HEK293 (cell line): Measurements from ENCODE around the gene ZBTB18.

Source experiments
- CTCF ChIA-PET: fragments of 350-600 bp; formaldehyde crosslinking; extraction: SDS; loops from one replicate; lab custom pipeline; 2021; ENCODE audit warnings: antibody characterized with exemption; lab: Yijun Ruan, JAX
- POLR2A ChIA-PET: fragments of 300-600 bp; formaldehyde crosslinking; extraction: SDS; loops from one replicate; lab custom pipeline; 2020; ENCODE audit warnings: antibody characterized with exemption, inconsistent platforms; lab: Yijun Ruan, JAX
- H3K27ac ChIP-seq: fragments of 200-500 bp; sonication (Bioruptor generic); 2 replicates; pipeline ENCODE4 v1.5.1; 2014; ENCODE audit warnings: low read depth, low read length, control low read depth, inconsistent platforms; ENCODE audit errors: extremely low read depth
- H3K36me3 ChIP-seq, 2 experiments: fragments of 200-500 bp in 1 of 2; sonication (Bioruptor generic) in 1 of 2; 1 replicate in 1 of 2; 2 replicates in 1 of 2; pipeline ENCODE4 v1.5.1; 2014 to 2017; ENCODE audit warnings: inconsistent platforms in 2 of 2, low read length in 2 of 2; ENCODE audit not compliant: control insufficient read depth in 2 of 2, insufficient read depth in 1 of 2
- H3K4me1 ChIP-seq: fragments of 200-500 bp; sonication (Bioruptor generic); 2 replicates; pipeline ENCODE4 v1.5.1; 2014; ENCODE audit warnings: mild to moderate bottlenecking, low read length, inconsistent platforms; ENCODE audit not compliant: control insufficient read depth, insufficient read depth
- H3K4me3 ChIP-seq: 2 replicates; pipeline ENCODE4 v1.5.1; 2011; ENCODE audit warnings: low read depth, mild to moderate bottlenecking, control low read depth, low read length, moderate library complexity
- H3K9me3 ChIP-seq: fragments of 200-500 bp; sonication (Bioruptor generic); 2 replicates; pipeline ENCODE4 v1.5.1; 2014; ENCODE audit warnings: low read depth, low read length, inconsistent platforms; ENCODE audit not compliant: control insufficient read depth, insufficient read depth
- CTCF ChIP-seq: fragments of 450-650 bp; formaldehyde crosslinking; IDR thresholded peaks from 2 replicates; pipeline ENCODE4 v1.5.1; 2016; ENCODE audit warnings: missing biosample characterization, missing genetic modification characterization
- EGR2 ChIP-seq: fragments of 450-650 bp; formaldehyde crosslinking; IDR thresholded peaks from 2 replicates; pipeline ENCODE4 v1.5.1; 2016; ENCODE audit warnings: low read depth, missing biosample characterization, missing genetic modification characterization
- FEZF1 ChIP-seq: fragments of 450-650 bp; formaldehyde crosslinking; IDR thresholded peaks from 2 replicates; pipeline ENCODE4 v1.5.1; 2016; ENCODE audit warnings: missing biosample characterization, missing genetic modification characterization
- HOXD13 ChIP-seq: sonication (generic); formaldehyde crosslinking; IDR thresholded peaks from 2 replicates; pipeline ENCODE4 v1.8.0; 2022; ENCODE audit warnings: missing genetic modification reagents, borderline replicate concordance
- IKZF3 ChIP-seq: fragments of 450-650 bp; IDR thresholded peaks from 2 replicates; pipeline ENCODE4 v1.5.0; 2018; ENCODE audit warnings: missing biosample characterization, mild to moderate bottlenecking, missing genetic modification characterization, moderate library complexity
- KLF16 ChIP-seq: fragments of 450-650 bp; formaldehyde crosslinking; IDR thresholded peaks from 2 replicates; pipeline ENCODE4 v1.5.1; 2017; ENCODE audit warnings: missing biosample characterization, missing genetic modification characterization
- KLF17 ChIP-seq: fragments of 450-650 bp; formaldehyde crosslinking; IDR thresholded peaks from 2 replicates; pipeline ENCODE4 v1.5.1; 2016; ENCODE audit warnings: missing biosample characterization, missing genetic modification characterization
- MYNN ChIP-seq: fragments of 450-650 bp; formaldehyde crosslinking; IDR thresholded peaks from 2 replicates; pipeline ENCODE4 v1.5.1; 2016; ENCODE audit warnings: missing biosample characterization, missing genetic modification characterization, borderline replicate concordance
- OVOL3 ChIP-seq: fragments of 450-650 bp; formaldehyde crosslinking; IDR thresholded peaks from 2 replicates; pipeline ENCODE4 v1.5.1; 2016; ENCODE audit warnings: missing biosample characterization, missing genetic modification characterization
- RBAK ChIP-seq: fragments of 450-650 bp; formaldehyde crosslinking; IDR thresholded peaks from 2 replicates; pipeline ENCODE4 v1.5.1; 2016; ENCODE audit warnings: missing biosample characterization, missing genetic modification characterization
- ZIC2 ChIP-seq: fragments of 450-650 bp; formaldehyde crosslinking; IDR thresholded peaks from 2 replicates; pipeline ENCODE4 v1.5.1; 2016; ENCODE audit warnings: missing biosample characterization, missing genetic modification characterization
- ZNF132 ChIP-seq: fragments of 450-650 bp; formaldehyde crosslinking; IDR thresholded peaks from 2 replicates; pipeline ENCODE4 v1.5.1; 2017; ENCODE audit warnings: missing biosample characterization, missing genetic modification characterization, borderline replicate concordance
- ZNF169 ChIP-seq: fragments of 450-650 bp; formaldehyde crosslinking; IDR thresholded peaks from 2 replicates; pipeline ENCODE4 v1.5.1; 2016; ENCODE audit warnings: missing biosample characterization, missing genetic modification characterization
- ZNF248 ChIP-seq: fragments of 450-650 bp; formaldehyde crosslinking; IDR thresholded peaks from 2 replicates; pipeline ENCODE4 v1.5.1; 2017; ENCODE audit warnings: missing biosample characterization, missing genetic modification characterization
- ZNF423 ChIP-seq: fragments of 450-650 bp; formaldehyde crosslinking; IDR thresholded peaks from 2 replicates; pipeline ENCODE4 v1.5.1; 2016; ENCODE audit warnings: missing biosample characterization, missing genetic modification characterization
- ZNF513 ChIP-seq: fragments of 450-650 bp; IDR thresholded peaks from 2 replicates; pipeline ENCODE4 v1.5.1; 2018; ENCODE audit warnings: missing biosample characterization, missing genetic modification characterization
- ZNF514 ChIP-seq: fragments of 450-650 bp; formaldehyde crosslinking; IDR thresholded peaks from 2 replicates; pipeline ENCODE4 v1.5.1; 2016; ENCODE audit warnings: missing biosample characterization, missing genetic modification characterization
- ZNF544 ChIP-seq: fragments of 450-650 bp; formaldehyde crosslinking; IDR thresholded peaks from 2 replicates; pipeline ENCODE4 v1.5.0; 2017; ENCODE audit warnings: missing biosample characterization, missing genetic modification characterization
- ZNF600 ChIP-seq: fragments of 450-650 bp; formaldehyde crosslinking; IDR thresholded peaks from 2 replicates; pipeline ENCODE4 v1.5.1; 2016; ENCODE audit warnings: missing biosample characterization, missing genetic modification characterization
- ZNF658 ChIP-seq: fragments of 450-650 bp; formaldehyde crosslinking; IDR thresholded peaks from 2 replicates; pipeline ENCODE4; 2016; ENCODE audit warnings: missing biosample characterization, missing genetic modification characterization
- ZNF660 ChIP-seq: fragments of 450-650 bp; IDR thresholded peaks from 2 replicates; pipeline ENCODE4 v1.5.1; 2018; ENCODE audit warnings: missing biosample characterization, mild to moderate bottlenecking, missing genetic modification characterization
- ZNF664 ChIP-seq: fragments of 450-650 bp; formaldehyde crosslinking; IDR thresholded peaks from 2 replicates; pipeline ENCODE4 v1.5.1; 2016; ENCODE audit warnings: missing biosample characterization, missing genetic modification characterization
- ZNF677 ChIP-seq: fragments of 450-650 bp; IDR thresholded peaks from 2 replicates; pipeline ENCODE4 v1.5.0; 2018; ENCODE audit warnings: missing biosample characterization, mild to moderate bottlenecking, missing genetic modification characterization, moderate library complexity
- ZNF843 ChIP-seq: fragments of 450-650 bp; formaldehyde crosslinking; IDR thresholded peaks from 2 replicates; pipeline ENCODE4 v1.5.1; 2016; ENCODE audit warnings: missing biosample characterization, missing genetic modification characterization
- ZSCAN30 ChIP-seq: fragments of 450-650 bp; IDR thresholded peaks from 2 replicates; pipeline ENCODE4 v1.5.1; 2018; ENCODE audit warnings: missing biosample characterization, mild to moderate bottlenecking, missing genetic modification characterization, moderate library complexity

The ZBTB18 gene

GRCh38 chr1:244080343-244080929 lies 29.4 kb downstream of the ZBTB18 start:
- CTCF ChIA-PET = interaction anchor here (2.5 kb wide), 1 partner anchor 193 kb away, joined by 7 read pairs; no protein-coding TSS in a partner anchor
- H3K4me3 ChIP-seq = no peak overlapping the region

GRCh38 chr1:244082969-244083368 lies 31.9 kb downstream of the ZBTB18 start:
- CTCF ChIA-PET = no interaction called here
- no peaks in the 10 kb centered on the region for H3K4me1 ChIP-seq
- no peak overlapping the region for H3K27ac ChIP-seq
- no peak overlapping the region for H3K4me3 ChIP-seq
- TF ChIP-seq ZNF660 (no peak), ZNF677 (tag by site-specific recombination) (peak; percentile 61; the same call in 1 of the 2 replicates)
- TF ChIP-seq, all 188 proteins: peak for 1
- no peaks in the 10 kb centered on the region for H3K9me3 ChIP-seq
- H3K36me3 ChIP-seq = no peaks in the 10 kb centered on the region
- POLR2A ChIA-PET = no interaction called here

More at GRCh38 chr1:244080343-244080929, 29.4 kb downstream of the ZBTB18 start:
- Histone ChIP-seq H3K4me1 (no peaks in the 10 kb centered on the region), H3K27ac (no peak overlapping the region), H3K9me3 (no peaks in the 10 kb centered on the region), H3K36me3 (no peaks in the 10 kb centered on the region)
- POLR2A ChIA-PET = no interaction called here
- no peak for TF ChIP-seq ZSCAN30
- no peak for TF ChIP-seq ZNF169 (tag by site-specific recombination)
- peak; percentile 54; the same call in 1 of the 2 replicates for TF ChIP-seq ZNF664 (tag by site-specific recombination)
- TF ChIP-seq ZIC2 (tag by site-specific recombination) = 0 out of 2 replicates have a peak, but pooled peaks have one; percentile 33
- TF ChIP-seq ZNF514 = no peak
- TF ChIP-seq ZNF423 (tag by site-specific recombination) = no peak
- TF ChIP-seq IKZF3 (tag by site-specific recombination) = peak; percentile 36; the same call in 1 of the 2 replicates
- no peak for TF ChIP-seq KLF16 (tag by site-specific recombination)
- no peak for TF ChIP-seq RBAK

- POLR2A ChIA-PET = interaction anchor here (1.1 kb wide), 1 partner anchor 80 kb away, joined by 3 read pairs; no protein-coding TSS in a partner anchor
- Histone ChIP-seq H3K9me3 (no peaks in the 10 kb centered on the region), H3K27ac (no peak overlapping the region), H3K4me3 (no peak overlapping the region), H3K4me1 (no peaks in the 10 kb centered on the region), H3K36me3 (no peaks in the 10 kb centered on the region)
- no peak for TF ChIP-seq CTCF (tag by site-specific recombination)
- no peak for TF ChIP-seq ZNF248
- TF ChIP-seq ZNF658 (tag by site-specific recombination) = no peak
- CTCF ChIA-PET = interaction anchor here (0.6 kb wide), 1 partner anchor 174 kb away, joined by 4 read pairs; no protein-coding TSS in a partner anchor
Observed at GRCh38 chr1:244083383-244083943, 32.4 kb downstream of the ZBTB18 start.

- Histone ChIP-seq H3K4me1 (no peaks in the 10 kb centered on the region), H3K36me3 (no peaks in the 10 kb centered on the region), H3K27ac (no peak overlapping the region), H3K4me3 (no peak overlapping the region), H3K9me3 (no peaks in the 10 kb centered on the region)
- POLR2A ChIA-PET = interaction anchor here (0.6 to 1.1 kb wide), 2 partner anchors 20 to 79 kb away, joined by 3 to 4 read pairs; no protein-coding TSS in a partner anchor
- CTCF ChIA-PET = no interaction called here
- TF ChIP-seq ZNF513 = no peak
- TF ChIP-seq EGR2 = no peak
- no peak for TF ChIP-seq FEZF1
- TF ChIP-seq KLF16 (tag by site-specific recombination) = no peak
- no peak for TF ChIP-seq OVOL3 (tag by site-specific recombination)
- no peak for TF ChIP-seq ZNF132 (tag by site-specific recombination)
- TF ChIP-seq HOXD13 (CRISPR knock-in tag) = no peak
- TF ChIP-seq MYNN (tag by site-specific recombination) = no peak
- TF ChIP-seq ZNF843 (tag by site-specific recombination) = no peak
- no peak for TF ChIP-seq ZNF660
- TF ChIP-seq KLF17 (tag by site-specific recombination) = no peak
- TF ChIP-seq ZNF544 (tag by site-specific recombination) = no peak
- no peak for TF ChIP-seq ZNF600 (tag by site-specific recombination)
Observed at GRCh38 chr1:244084763-244085162, 33.7 kb downstream of the ZBTB18 start.
